HepG2 (cell line): ENCODE measurements around the gene COL27A1. TPM values are rescaled to one million over a fixed set of nuclear protein-coding genes. Genes with fewer than 3 reads are reported as not detected.
A peak's percentile ranks its signal among the peaks of the same experiment; 100 is the strongest.

Experiments used
- ESRRA ChIP-seq: sonication (generic); formaldehyde crosslinking; IDR thresholded peaks from 2 replicates; pipeline ENCODE4 v1.5.1; 2020; ENCODE audit warnings: mild to moderate bottlenecking, low read depth, missing genetic modification reagents
- FOSL2 ChIP-seq: sonication (generic); formaldehyde crosslinking; IDR thresholded peaks from 2 replicates; pipeline ENCODE4 v1.4.0; 2020; ENCODE audit warnings: missing genetic modification reagents
- FOXK1 ChIP-seq: sonication (generic); formaldehyde crosslinking; IDR thresholded peaks from 2 replicates; pipeline ENCODE4 v1.4.0; 2020; ENCODE audit warnings: low read depth, missing genetic modification reagents, borderline replicate concordance
- GATAD1 ChIP-seq: IDR thresholded peaks from 2 replicates; pipeline ENCODE4 v1.6.1; 2016; ENCODE audit warnings: missing genetic modification reagents, missing compliant biosample characterization
- KLF11 ChIP-seq: IDR thresholded peaks from 2 replicates; pipeline ENCODE4 v1.6.1; 2016; ENCODE audit warnings: missing compliant biosample characterization
- NCOA2 ChIP-seq: sonication (generic); formaldehyde crosslinking; IDR thresholded peaks from 2 replicates; pipeline ENCODE4 v1.8.0; 2022; ENCODE audit warnings: inconsistent platforms
- PHF8 ChIP-seq: sonication (generic); formaldehyde crosslinking; IDR thresholded peaks from 2 replicates; pipeline ENCODE4 v1.5.0; 2020; ENCODE audit warnings: missing genetic modification reagents
- RBAK ChIP-seq: sonication (generic); formaldehyde crosslinking; IDR thresholded peaks from 2 replicates; pipeline ENCODE4 v1.5.1; 2020; ENCODE audit warnings: mild to moderate bottlenecking, missing genetic modification reagents
- REPIN1 ChIP-seq: sonication (generic); formaldehyde crosslinking; IDR thresholded peaks from 2 replicates; pipeline ENCODE4 v1.8.0; 2022; ENCODE audit warnings: missing genetic modification reagents, low read depth, mild to moderate bottlenecking, borderline replicate concordance
- SIX4 ChIP-seq: sonication (generic); formaldehyde crosslinking; IDR thresholded peaks from 2 replicates; pipeline ENCODE4 v1.4.0; 2020; ENCODE audit warnings: missing genetic modification reagents
- SOX5 ChIP-seq: IDR thresholded peaks from 2 replicates; pipeline ENCODE4 v1.6.1; 2016; ENCODE audit warnings: borderline replicate concordance
- SOX6 ChIP-seq, 2 experiments: fragments of 450-650 bp in 1 of 2; sonication (generic) in 1 of 2; formaldehyde crosslinking in 1 of 2; IDR thresholded peaks; 2 replicates each; pipeline versions ENCODE4 v1.4.0 to v1.6.1; 2017 to 2020; ENCODE audit warnings: antibody characterized with exemption in 1 of 2, mild to moderate bottlenecking in 1 of 2, missing genetic modification reagents in 1 of 2
- STAG1 ChIP-seq: sonication (generic); formaldehyde crosslinking; IDR thresholded peaks from 2 replicates; pipeline ENCODE4 v1.4.0; 2020; ENCODE audit warnings: missing genetic modification reagents
- YEATS4 ChIP-seq: sonication (generic); formaldehyde crosslinking; IDR thresholded peaks from 2 replicates; pipeline ENCODE4 v1.4.0; 2020; ENCODE audit warnings: missing genetic modification reagents, borderline replicate concordance
- ZBTB7A ChIP-seq: sonication (generic); formaldehyde crosslinking; IDR thresholded peaks from 2 replicates; pipeline ENCODE4 v1.8.0; 2022; ENCODE audit warnings: mild to moderate bottlenecking, missing genetic modification reagents
- ZFP36L1 ChIP-seq: sonication (generic); formaldehyde crosslinking; IDR thresholded peaks from 2 replicates; pipeline ENCODE4 v1.8.0; 2022; ENCODE audit warnings: mild to moderate bottlenecking, missing genetic modification reagents, moderate library complexity
- ZMYM4 ChIP-seq: sonication (generic); formaldehyde crosslinking; IDR thresholded peaks from 2 replicates; pipeline ENCODE4 v1.8.1; 2023; ENCODE audit warnings: mild to moderate bottlenecking, missing genetic modification reagents
- ZNF124 ChIP-seq: sonication (generic); formaldehyde crosslinking; IDR thresholded peaks from 2 replicates; pipeline ENCODE4 v1.4.0; 2020; ENCODE audit warnings: missing genetic modification reagents
- ZNF138 ChIP-seq: sonication (generic); formaldehyde crosslinking; IDR thresholded peaks from 2 replicates; pipeline ENCODE4 v1.5.0; 2020; ENCODE audit warnings: mild to moderate bottlenecking, low read depth, missing genetic modification reagents
- ZNF232 ChIP-seq: sonication (generic); formaldehyde crosslinking; IDR thresholded peaks from 2 replicates; pipeline ENCODE4 v1.4.0; 2020; ENCODE audit warnings: missing genetic modification reagents, borderline replicate concordance
- ZNF337 ChIP-seq: sonication (generic); formaldehyde crosslinking; IDR thresholded peaks from 2 replicates; pipeline ENCODE4 v1.5.1; 2020; ENCODE audit warnings: missing genetic modification reagents, low read depth, mild to moderate bottlenecking, borderline replicate concordance
- ZNF430 ChIP-seq: sonication (generic); formaldehyde crosslinking; IDR thresholded peaks from 2 replicates; pipeline ENCODE4 v1.9.0; 2021; ENCODE audit warnings: mild to moderate bottlenecking, missing genetic modification reagents
- ZNF501 ChIP-seq: sonication (generic); formaldehyde crosslinking; IDR thresholded peaks from 2 replicates; pipeline ENCODE4 v1.5.1; 2020; ENCODE audit warnings: mild to moderate bottlenecking, moderate library complexity, missing genetic modification reagents
- ZNF563 ChIP-seq: sonication (generic); formaldehyde crosslinking; IDR thresholded peaks from 2 replicates; pipeline ENCODE4 v1.8.0; 2022; ENCODE audit warnings: mild to moderate bottlenecking, moderate library complexity, missing genetic modification reagents
- ZNF629 ChIP-seq: sonication (generic); formaldehyde crosslinking; conservative IDR thresholded peaks from 2 replicates; pipeline ENCODE4 v1.5.0; 2020; ENCODE audit warnings: missing genetic modification reagents
- ZNF772 ChIP-seq: sonication (generic); formaldehyde crosslinking; IDR thresholded peaks from 2 replicates; pipeline ENCODE4 v1.5.0; 2020; ENCODE audit warnings: mild to moderate bottlenecking, missing genetic modification reagents
- ZSCAN9 ChIP-seq: IDR thresholded peaks from 2 replicates; pipeline ENCODE4 v1.6.1; 2016; ENCODE audit warnings: borderline replicate concordance
- polyA plus RNA-seq, 8 experiments: library from polyadenylated mRNA; depleted of rRNA in 3 of 8; stranded (reverse) in 7 of 8; unstranded in 1 of 8; fragments of >200 nt; fragmentation: Illumina TruSeq in 4 of 8; extraction: Trizol in 4 of 8; gene quantifications; 2 replicates each; pipeline versions ENCODE4 v1.2.1 to v1.2.3, GENCODE V29; 2011 to 2016; ENCODE audit warnings: low read depth in 4 of 8, missing spikeins in 1 of 8, mixed read lengths in 1 of 8; ENCODE audit not compliant: insufficient read depth in 1 of 8
- total RNA-seq, 5 experiments: library from RNA; depleted of rRNA; stranded (reverse); fragments of >200 nt; fragmentation: Illumina TruSeq; extraction: Trizol; gene quantifications; 2 replicates each; pipeline ENCODE4 v1.2.3, GENCODE V29; 2016; ENCODE audit warnings: low read depth in 1 of 5
- TF ChIP-seq, protein P1 (sequence below): sonication (generic); formaldehyde crosslinking; IDR thresholded peaks from 2 replicates; pipeline ENCODE4 v1.9.0; 2022; ENCODE audit warnings: low read depth, missing genetic modification reagents
- TF ChIP-seq, protein P2 (sequence below): sonication (generic); formaldehyde crosslinking; IDR thresholded peaks from 2 replicates; pipeline ENCODE4 v1.5.1; 2020; ENCODE audit warnings: mild to moderate bottlenecking, missing genetic modification reagents, moderate library complexity

The COL27A1 gene
- total and polyA plus RNA-seq, 2 of the 13 experiments (the other 11 are each of a cell fraction or from before 2014, with no cell fraction given): 71.3 to 89.1 TPM

DNA sequence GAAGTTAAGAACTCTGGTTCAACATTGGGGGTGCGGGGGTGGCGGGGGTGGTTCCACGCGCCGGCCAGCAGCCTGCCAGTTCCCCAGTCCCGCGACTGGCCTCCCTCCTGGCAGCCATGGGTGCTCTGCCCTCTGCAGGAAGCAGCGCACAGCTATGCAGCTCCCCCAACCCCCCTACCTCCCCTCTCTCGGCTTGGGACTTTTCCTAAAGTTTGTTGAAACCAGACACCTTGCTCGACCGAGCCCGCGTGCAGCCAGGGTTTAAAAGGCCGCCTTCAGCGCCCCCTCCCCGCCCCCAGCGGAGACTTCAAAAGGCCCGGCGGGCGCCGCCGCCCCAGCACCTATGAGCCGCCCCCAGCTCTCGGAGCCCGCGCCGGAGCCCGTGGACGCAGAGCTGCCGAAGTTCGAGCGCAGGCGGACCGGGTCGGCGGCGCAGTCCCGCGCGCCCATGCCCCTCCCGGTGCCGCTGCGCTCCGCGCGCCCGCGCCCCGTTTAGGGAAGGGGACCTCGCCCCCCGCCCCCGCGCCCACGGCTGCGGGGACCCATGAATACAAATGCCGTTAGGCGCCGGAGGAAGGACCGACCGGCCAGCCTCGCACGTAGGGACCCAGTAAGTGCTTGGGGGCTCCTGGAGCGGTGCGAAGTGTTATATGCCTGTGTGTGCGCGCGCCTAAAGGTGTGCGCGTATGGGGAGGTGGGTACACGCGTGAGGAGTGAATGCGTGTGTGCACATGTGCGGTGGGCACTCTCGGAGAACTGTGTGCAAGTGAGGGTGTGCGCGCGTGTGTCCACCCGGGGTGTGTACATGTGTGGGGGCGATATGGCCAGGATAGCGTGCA is 1.4 kb upstream of the COL27A1 start (continued):
- TF ChIP-seq REPIN1 (no peak), ZNF563 (CRISPR knock-in tag) (peak; percentile 86), STAG1 (CRISPR knock-in tag) (peak; percentile 81), ESRRA (CRISPR knock-in tag) (peak; percentile 48; the same call in 1 of the 2 replicates), ZNF138 (CRISPR knock-in tag) (no peak), ZNF629 (CRISPR knock-in tag) (peak; percentile 30; the same call in 1 of the 2 replicates), ZBTB7A (peak; percentile 67; the same call in 1 of the 2 replicates), SOX5 (peak; percentile 50; the same call in 1 of the 2 replicates), FOXK1 (CRISPR knock-in tag) (no peak), FOSL2 (CRISPR knock-in tag) (peak; percentile 39), ZNF124 (CRISPR knock-in tag) (no peak; the same call in 1 of the 2 replicates), PHF8 (CRISPR knock-in tag) (peak; percentile 42), ZMYM4 (CRISPR knock-in tag) (peak; percentile 78), ZNF337 (CRISPR knock-in tag) (peak; percentile 46; the same call in 1 of the 2 replicates), ZNF772 (CRISPR knock-in tag) (no peak; the same call in none of the 2 replicates), ZNF501 (CRISPR knock-in tag) (peak; percentile 31; the same call in 1 of the 2 replicates), SIX4 (peak; percentile 98), GATAD1 (CRISPR knock-in tag) (peak; percentile 23), ZNF232 (peak; percentile 60; the same call in 1 of the 2 replicates), NCOA2 (CRISPR knock-in tag) (peak; percentile 78), SOX6 (IDR thresholded peaks at IDR 0.05) (no peak), SOX6 (CRISPR knock-in tag; IDR thresholded peaks at IDR 0.05) (peak; percentile 89), ZSCAN9 (CRISPR knock-in tag) (0 out of 2 replicates have a peak, but pooled peaks have one; percentile 18), KLF11 (CRISPR knock-in tag) (no peak), ZFP36L1 (CRISPR knock-in tag) (no peak), YEATS4 (CRISPR knock-in tag) (peak; percentile 49; the same call in 1 of the 2 replicates), RBAK (CRISPR knock-in tag) (no peak), ZNF430 (CRISPR knock-in tag) (peak; percentile 67; the same call in 1 of the 2 replicates)
- TF ChIP-seq, protein P1, sequence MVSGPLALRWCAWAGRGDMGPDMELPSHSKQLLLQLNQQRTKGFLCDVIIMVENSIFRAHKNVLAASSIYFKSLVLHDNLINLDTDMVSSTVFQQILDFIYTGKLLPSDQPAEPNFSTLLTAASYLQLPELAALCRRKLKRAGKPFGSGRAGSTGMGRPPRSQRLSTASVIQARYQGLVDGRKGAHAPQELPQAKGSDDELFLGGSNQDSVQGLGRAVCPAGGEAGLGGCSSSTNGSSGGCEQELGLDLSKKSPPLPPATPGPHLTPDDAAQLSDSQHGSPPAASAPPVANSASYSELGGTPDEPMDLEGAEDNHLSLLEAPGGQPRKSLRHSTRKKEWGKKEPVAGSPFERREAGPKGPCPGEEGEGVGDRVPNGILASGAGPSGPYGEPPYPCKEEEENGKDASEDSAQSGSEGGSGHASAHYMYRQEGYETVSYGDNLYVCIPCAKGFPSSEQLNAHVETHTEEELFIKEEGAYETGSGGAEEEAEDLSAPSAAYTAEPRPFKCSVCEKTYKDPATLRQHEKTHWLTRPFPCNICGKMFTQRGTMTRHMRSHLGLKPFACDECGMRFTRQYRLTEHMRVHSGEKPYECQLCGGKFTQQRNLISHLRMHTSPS (CRISPR knock-in tag): peak; percentile 66; the same call in 1 of the 2 replicates
- TF ChIP-seq, protein P2, sequence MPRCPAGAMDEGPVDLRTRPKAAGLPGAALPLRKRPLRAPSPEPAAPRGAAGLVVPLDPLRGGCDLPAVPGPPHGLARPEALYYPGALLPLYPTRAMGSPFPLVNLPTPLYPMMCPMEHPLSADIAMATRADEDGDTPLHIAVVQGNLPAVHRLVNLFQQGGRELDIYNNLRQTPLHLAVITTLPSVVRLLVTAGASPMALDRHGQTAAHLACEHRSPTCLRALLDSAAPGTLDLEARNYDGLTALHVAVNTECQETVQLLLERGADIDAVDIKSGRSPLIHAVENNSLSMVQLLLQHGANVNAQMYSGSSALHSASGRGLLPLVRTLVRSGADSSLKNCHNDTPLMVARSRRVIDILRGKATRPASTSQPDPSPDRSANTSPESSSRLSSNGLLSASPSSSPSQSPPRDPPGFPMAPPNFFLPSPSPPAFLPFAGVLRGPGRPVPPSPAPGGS: peak; percentile 75; the same call in 1 of the 2 replicates
